Inflammatory macrophage (primary cell): ENCODE measurements around the gene SCN8A.
A peak's percentile ranks its signal among the peaks of the same experiment; 100 is the strongest.
"Not testable (repeated sequence)": the region's sequence is repeated elsewhere in the genome, so short reads cannot be mapped to it uniquely, and the experiment has no call there.

Experiments used
- DNase-seq, 2 donors: peaks; one replicate each; pipeline ENCODE4 v3.0.0-alpha.2; 2020 to 2022

Gene SCN8A

GRCh38 chr12:51818086-51818485 is 227.1 kb downstream of the SCN8A start:
- DNase-seq, result no peak

DNA sequence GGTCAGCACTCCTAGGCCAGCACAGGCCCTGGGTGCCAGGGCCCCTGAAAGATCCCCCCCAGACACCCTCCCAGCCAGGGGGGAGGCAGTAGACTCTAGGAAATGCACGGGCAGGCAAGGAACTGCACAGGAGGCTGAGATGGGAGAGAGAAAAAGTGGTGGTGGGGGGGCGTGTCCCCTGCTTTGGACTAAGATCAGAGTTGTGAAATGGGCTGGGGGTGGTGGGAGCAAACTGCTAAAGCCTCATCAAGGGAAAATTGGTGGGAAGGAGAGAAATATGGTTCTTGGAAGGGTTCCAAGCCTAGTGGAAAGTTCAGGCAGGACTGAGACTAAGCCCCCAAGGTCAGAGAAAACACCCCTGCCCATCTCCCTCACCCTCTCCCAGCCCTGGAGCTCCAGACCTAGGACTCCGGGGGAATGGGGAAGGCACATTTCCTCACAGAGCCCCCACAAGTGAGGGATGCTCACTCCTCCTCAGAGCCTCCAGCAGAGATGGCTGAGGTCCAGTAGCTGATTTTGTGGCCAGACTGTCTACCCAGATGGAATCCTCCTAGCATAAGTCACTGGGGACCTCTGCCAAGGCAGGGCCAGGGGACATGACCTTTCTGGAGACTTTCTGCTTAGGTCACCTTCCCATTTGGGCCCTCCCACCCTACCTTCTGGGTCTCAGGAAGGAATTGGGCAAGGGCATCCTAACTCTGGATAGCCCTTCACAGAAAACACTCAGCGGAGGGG is 227.7 kb downstream of the SCN8A start:
- no peak for DNase-seq

DNA sequence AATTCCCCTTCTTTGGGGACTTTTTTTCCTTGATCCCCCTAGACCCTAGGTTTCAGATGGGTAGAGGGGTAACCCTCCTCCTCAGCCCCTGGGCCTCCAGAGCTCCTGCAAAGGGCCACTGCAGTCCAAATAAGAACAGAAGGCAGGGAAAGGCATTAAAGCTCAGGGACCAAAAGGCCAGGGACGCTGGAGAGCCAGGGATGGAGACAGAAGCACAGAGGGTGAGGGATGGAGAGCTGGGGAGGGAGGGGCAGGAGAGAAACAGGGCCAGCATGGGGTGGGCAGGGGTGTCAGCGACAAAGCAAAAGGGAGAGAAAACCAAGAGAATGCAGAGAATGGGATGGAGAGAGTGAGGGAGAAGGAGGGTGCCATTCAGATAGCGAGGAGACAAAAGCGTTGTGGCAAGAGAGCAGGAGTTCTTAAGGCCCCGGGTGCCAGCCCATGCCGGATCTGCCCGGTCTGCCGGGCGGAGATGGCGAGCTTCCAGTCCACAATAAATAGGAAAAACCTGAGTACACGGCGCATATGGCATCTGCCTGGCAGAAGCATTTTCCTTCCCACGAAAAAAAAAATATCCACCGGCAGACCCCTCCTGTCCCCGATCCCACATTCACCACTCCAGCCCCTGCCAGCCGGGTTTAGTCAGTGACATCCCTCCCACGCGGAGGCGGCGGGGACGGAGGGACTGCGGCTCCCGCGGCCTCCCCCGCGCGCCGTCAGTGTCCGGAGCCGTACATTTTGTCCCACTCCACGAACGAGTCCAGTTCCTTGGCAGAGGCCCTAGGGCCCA is 228.9 kb downstream of the SCN8A start:
- DNase-seq, result peak in 1 of 2 donors; percentile 9

GRCh38 chr12:51820526-51821439 is 229.8 kb downstream of the SCN8A start:
- DNase-seq, result peak; percentile 56 to 73

DNA sequence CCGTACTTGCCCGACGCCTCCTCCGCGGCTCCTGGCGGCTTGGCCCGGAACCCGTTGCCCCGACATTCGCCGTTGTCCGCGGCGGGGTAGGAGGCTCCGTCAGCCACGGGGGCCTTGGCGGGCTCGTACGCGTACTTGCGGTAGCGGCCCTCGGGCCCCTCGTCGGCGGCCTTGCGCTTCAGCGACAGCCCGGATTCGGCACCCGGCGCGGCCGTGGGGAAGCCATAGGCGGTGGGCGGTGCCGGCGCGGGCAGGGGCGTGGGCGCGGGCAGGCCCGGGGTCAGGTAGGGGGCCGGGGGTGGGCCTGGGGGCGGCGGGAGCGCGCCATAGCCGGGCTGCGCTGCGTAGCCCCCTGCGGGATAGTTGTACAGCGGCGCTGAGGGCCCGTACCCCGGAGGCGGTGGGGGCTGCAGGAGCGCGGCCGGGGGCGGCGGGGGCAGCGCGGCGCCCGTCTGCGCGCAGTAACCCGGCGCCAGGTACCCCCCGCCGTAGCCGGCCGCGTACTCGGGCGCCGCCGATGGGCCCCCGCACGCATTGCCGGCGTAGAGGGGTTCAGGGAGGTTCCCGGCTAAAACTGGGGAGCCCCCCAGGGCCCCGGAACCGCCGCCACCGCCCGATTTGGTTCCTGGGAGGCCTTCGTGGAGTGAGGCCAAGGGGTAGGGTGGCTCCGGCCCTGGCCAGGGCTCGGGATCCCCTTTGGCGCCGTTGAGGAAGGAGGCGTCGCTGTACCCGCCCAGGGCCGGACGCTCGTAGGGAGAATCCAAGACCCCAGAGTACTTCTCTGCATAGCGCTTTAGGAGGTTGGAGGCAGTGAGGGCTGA is 230.6 kb downstream of the SCN8A start:
- DNase-seq, result no peak

DNA sequence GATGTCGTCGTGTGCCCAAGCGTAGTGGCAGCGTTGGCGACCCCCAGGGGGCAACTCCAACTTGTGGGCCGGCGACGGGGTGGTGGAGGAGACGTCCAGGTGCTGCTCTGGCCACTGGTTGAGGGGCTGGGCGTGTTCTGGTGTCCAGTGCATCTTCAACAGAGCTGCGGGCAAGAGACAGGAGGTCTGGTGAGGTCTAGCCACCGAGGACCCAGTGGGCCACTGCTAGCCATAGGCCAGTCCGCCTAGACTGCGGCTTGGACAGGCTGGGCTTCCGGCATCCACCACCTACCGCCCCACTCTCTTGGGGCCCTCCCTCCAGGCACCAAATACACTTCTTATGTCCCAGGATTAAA is 231.2 kb downstream of the SCN8A start:
- no peak for DNase-seq

DNA sequence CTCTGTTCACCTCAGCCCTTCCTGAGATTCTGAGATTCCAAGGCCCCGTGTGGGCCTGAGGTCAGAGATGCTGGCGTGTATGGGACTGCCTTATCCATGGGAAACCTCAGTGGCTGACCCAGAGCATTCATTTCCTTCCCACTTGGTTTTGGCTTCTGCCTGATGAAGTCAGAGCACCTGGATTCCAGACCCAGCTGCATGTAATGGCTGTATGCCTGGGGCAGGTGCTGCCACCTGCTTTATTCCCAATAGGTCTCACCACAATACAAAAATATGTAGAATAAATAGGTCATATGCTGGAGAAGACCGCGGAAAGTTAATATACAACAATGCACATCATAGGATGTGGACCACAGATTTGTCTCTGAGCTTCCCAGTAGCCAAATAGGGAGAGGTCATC is 231.9 kb downstream of the SCN8A start:
- DNase-seq, result no peak

GRCh38 chr12:51823875-51824565 is 233.0 kb downstream of the SCN8A start:
- peak; percentile 55 to 56 for DNase-seq

DNA sequence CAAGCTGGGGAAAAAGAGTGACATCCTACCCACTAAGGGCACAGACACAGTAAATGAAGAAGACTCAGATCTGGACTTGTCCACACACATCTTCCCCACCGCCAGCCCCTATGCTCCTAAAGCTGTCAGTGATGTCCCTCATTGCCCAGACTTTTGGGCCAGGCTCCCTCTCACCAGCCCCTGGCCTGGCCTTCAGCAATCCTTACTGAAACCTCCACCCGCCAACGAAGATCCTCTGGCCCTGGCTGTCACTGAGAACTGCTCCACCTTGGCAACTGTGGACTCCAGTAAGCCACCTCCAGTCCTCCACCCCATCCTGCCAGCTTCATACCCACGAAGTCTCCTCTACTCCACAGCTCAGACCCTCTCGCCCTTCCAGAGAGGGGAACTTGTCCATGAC is 234.2 kb downstream of the SCN8A start:
- no peak for DNase-seq

DNA sequence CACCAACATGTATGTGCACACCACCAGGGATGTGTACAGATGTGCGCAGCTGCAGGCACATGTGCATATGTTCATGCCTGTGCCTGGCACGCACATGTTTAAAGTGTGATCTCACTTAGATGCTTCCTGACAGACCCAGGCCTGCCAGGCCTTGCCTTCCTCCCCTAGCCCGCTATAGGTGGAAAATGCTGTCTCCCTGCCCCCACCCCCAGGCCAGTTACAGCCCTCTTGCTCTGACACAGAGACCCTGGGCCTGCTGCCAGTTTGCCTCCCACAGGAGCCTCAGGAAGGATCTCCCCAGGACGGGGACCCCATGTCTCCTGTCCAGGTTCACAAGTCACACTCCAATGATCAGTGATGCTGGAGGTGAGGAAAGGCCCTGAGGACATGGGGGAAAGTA is 235.8 kb downstream of the SCN8A start:
- no peak for DNase-seq

- DNase-seq, result peak; percentile 35 to 69
Measured at GRCh38 chr12:51827925-51828818, 237.1 kb downstream of the SCN8A start.

GRCh38 chr12:51829011-51829481 is 238.0 kb downstream of the SCN8A start:
- DNase-seq, result no peak

- no peak for DNase-seq
Measured at GRCh38 chr12:51829641-51830040, 238.6 kb downstream of the SCN8A start.

GRCh38 chr12:51831817-51832216 is 240.8 kb downstream of the SCN8A start:
- not testable (repeated sequence) for DNase-seq

DNA sequence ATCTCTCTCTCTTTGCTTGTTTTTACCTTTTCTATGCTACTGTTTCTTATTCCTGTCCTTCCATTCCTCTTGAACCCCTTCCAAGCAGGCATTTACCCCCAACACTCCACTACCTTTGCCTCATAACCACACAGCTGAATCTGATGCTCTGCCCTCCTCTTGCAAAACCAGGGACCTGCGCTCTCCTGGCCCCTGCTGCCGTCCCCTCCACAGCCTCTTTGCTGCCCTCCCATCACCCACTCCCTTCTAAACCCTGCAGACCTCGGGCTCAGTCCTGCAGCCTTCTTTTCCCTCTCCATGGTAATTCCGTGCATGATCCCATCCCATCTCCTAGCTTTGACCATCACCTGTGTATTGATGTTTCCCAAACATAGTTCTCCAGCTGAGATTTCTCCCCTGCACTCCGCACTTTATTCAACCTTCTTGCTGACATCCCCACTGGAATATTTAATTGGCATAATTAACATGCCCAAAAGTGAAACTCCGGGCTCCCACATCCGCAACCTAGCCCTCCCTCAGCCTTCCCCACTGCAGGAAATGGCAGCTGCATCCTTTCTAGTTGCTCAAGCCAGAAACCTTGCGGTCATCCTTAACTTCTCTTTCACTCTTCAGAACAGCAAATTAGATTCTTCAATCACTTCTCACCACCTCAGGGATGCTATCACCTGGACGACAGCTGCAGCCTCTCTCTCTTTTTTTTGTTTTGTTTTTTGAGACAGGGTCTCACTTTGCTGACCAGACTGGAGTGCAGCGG is 241.5 kb downstream of the SCN8A start:
- DNase-seq, result peak; percentile 9 to 29

- DNase-seq, result no peak
Measured at GRCh38 chr12:51833448-51834227, 242.6 kb downstream of the SCN8A start.

DNA sequence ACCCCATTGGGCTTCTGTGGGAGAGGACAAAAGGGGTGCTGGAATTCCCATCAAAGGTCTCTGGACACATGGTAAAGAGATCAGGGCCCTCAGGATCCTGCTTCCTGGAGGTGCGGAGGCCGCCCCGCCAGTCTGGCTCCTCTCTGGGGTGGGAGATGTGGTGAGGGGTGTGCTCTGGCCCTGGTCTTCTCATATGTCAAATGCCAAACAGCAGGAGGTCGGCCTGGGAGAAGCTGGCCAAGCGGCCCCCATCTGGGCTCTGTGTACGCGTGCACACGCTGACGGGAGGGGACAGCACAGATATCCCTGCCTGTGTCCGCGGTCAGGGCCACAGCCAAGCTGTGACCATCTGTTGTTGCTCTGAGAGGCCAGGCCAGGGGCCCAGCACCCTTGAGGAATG is 243.4 kb downstream of the SCN8A start:
- DNase-seq, result no peak

DNA sequence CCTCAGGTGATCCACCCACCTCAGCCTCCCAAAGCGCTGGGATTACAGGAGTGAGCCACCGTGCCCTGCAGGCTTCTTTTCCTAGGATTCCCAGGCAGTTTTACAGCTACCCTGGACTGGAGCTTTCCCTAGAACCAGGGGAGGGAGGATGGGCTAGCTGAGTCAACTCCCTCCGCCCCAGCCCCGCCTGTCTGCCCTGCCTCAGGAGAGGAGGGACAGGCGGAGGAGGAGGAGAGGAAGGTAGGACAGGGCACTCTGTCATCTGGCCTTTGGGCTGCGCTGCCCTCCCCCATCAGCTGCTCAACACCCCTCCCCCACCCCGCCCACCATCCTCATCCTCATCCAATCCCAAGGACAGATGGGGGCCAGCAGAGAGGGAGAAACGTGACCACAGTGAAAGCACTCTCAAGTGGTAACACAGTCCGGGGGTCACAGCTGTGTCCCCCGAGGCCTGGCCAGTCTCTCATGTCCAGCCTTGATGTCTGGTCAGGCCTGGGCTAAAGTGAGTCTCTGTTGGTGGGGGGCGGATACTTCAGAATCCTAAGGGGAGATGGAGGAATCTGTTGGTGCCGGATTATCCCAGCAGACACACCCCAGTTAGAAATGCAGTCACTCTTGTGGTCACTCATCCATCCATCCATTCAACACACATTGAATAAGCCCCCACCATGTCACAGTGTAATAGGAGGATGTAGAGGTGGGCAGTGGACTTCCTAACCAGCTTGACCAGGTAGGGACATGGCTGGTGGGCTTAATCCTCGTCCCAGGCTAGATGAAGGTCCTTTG is 245.2 kb downstream of the SCN8A start:
- no peak for DNase-seq
